A673 (cell line): ENCODE measurements around the gene ZNF277.

Experiments
- EZH2 ChIP-seq: fragments of 200-600 bp; sonication (generic); IDR thresholded peaks from 2 replicates; pipeline ENCODE4 v1.6.1; 2017; ENCODE audit warnings: borderline replicate concordance, low read depth, mild to moderate bottlenecking, mixed read lengths, antibody characterized with exemption, low read length; ENCODE audit not compliant: poor library complexity, severe bottlenecking
- TF ChIP-seq, protein P1 (sequence below): fragments of 300-800, 200-600 bp; sonication (generic); conservative IDR thresholded peaks from 2 replicates; pipeline ENCODE4 v1.5.1; 2017; ENCODE audit warnings: low read depth, mild to moderate bottlenecking, antibody characterized with exemption, low read length, moderate library complexity, mixed read lengths

DNA sequence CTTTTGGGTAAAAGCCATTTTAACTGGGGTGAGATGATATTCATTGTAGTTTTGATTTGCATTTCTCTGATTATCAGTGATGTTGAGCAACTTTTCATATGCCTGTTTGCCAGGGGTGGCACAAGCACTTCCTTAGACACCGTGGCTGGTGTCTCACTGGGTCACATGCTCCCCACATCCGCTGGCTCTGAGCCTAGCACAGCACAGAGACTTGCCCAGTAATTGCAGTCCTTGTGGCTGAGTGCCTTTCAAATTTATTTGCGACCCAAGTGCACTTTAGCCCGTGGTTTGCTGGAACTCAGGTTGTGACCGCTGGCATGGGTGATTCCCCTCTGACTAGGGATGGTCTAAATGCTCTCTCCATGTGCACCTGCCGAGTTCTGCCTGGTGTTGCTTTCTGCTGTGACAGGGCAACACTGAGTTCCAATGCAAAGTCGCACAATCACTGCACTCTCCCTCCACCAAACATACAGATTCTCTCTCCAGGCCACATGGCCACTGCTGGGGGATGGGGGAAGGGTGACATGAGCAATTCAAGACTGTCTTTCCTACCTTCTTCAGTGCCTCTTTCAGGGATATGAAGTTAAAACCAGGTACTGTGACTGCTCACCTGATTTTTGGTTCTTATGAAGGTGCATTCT, 66.5 kb downstream of the ZNF277 start:
- TF ChIP-seq, protein P1, sequence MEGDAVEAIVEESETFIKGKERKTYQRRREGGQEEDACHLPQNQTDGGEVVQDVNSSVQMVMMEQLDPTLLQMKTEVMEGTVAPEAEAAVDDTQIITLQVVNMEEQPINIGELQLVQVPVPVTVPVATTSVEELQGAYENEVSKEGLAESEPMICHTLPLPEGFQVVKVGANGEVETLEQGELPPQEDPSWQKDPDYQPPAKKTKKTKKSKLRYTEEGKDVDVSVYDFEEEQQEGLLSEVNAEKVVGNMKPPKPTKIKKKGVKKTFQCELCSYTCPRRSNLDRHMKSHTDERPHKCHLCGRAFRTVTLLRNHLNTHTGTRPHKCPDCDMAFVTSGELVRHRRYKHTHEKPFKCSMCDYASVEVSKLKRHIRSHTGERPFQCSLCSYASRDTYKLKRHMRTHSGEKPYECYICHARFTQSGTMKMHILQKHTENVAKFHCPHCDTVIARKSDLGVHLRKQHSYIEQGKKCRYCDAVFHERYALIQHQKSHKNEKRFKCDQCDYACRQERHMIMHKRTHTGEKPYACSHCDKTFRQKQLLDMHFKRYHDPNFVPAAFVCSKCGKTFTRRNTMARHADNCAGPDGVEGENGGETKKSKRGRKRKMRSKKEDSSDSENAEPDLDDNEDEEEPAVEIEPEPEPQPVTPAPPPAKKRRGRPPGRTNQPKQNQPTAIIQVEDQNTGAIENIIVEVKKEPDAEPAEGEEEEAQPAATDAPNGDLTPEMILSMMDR = no peak
- TF ChIP-seq EZH2 = no peak
